Calu3 (cell line): ENCODE data around the gene IL36G. TPM values are rescaled to one million over a fixed set of nuclear protein-coding genes. Genes with fewer than 3 reads are reported as not detected.
A peak's percentile ranks its signal among the peaks of the same experiment; 100 is the strongest.

Source experiments
- BruUV-seq: library from RNA; stranded (reverse); fragments of 400-500 nt; replicated peaks from 2 replicates; lab custom pipeline; 2021; lab: Mats Ljungman, UMichigan
- CTCF ChIA-PET: fragments of 300-600 bp; sonication (Branson Sonifier 250); formaldehyde crosslinking; loops from one replicate; lab custom pipeline; 2022; ENCODE audit warnings: antibody characterized with exemption; lab: Charles Lee
- DNase-seq: peaks from one replicate; pipeline ENCODE4 v3.0.0; 2022
- H3K27ac Mint-ChIP-seq: one replicate; pipeline ENCODE4 v1.8.0; 2022; ENCODE audit warnings: mixed read lengths; ENCODE audit not compliant: unreplicated experiment
- H3K27me3 Mint-ChIP-seq: one replicate; pipeline ENCODE4 v1.8.0; 2022; ENCODE audit warnings: mixed read lengths; ENCODE audit not compliant: unreplicated experiment
- H3K36me3 Mint-ChIP-seq: one replicate; pipeline ENCODE4 v1.8.0; 2022; ENCODE audit warnings: mild to moderate bottlenecking, moderate library complexity, mixed read lengths; ENCODE audit not compliant: insufficient read depth, unreplicated experiment
- H3K4me1 Mint-ChIP-seq: one replicate; pipeline ENCODE4 v1.8.0; 2022; ENCODE audit warnings: mild to moderate bottlenecking, low read depth, mixed read lengths; ENCODE audit not compliant: unreplicated experiment
- H3K4me3 Mint-ChIP-seq: one replicate; pipeline ENCODE4 v1.8.0; 2022; ENCODE audit warnings: mild to moderate bottlenecking, low read depth, moderate library complexity, mixed read lengths; ENCODE audit not compliant: unreplicated experiment
- H3K9me3 Mint-ChIP-seq: one replicate; pipeline ENCODE4 v1.8.0; 2022; ENCODE audit warnings: low read depth, mixed read lengths; ENCODE audit not compliant: unreplicated experiment
- CTCF ChIP-seq: fragments of 200-600 bp; IDR thresholded peaks from one replicate; pipeline ENCODE4 v1.8.0; 2022; ENCODE audit warnings: antibody characterized with exemption; ENCODE audit not compliant: unreplicated experiment
- intact Hi-C: fragments of 100-400 bp; cut with micrococcal nuclease; formaldehyde crosslinking; loops from one replicate; pipeline ENCODE4 v1.10.0; 2022; ENCODE audit not compliant: unreplicated experiment
- total RNA-seq: library from RNA; stranded (reverse); gene quantifications from 2 replicates; pipeline ENCODE4 v1.2.3, GENCODE V29; 2022

The IL36G gene
- total RNA-seq, 1 experiment from 2014 or later: 0.38 TPM

GRCh38 chr2:112957511-112957910, 20.3 kb upstream of the IL36G start:
- CTCF ChIA-PET: no interaction called here
- no peak for DNase-seq
- BruUV-seq: no TSS peak
- no peaks in the 10 kb centered on the region for H3K9me3 Mint-ChIP-seq
- H3K4me3 Mint-ChIP-seq: no peak overlapping the region
- TF ChIP-seq CTCF: no peak
- H3K4me1 Mint-ChIP-seq: no peaks in the 10 kb centered on the region
- no peaks in the 10 kb centered on the region for H3K36me3 Mint-ChIP-seq
- H3K27ac Mint-ChIP-seq: no peak overlapping the region
- H3K27me3 Mint-ChIP-seq: no peaks in the 10 kb centered on the region
- intact Hi-C loops: loop anchor here (5.0 kb wide), 1 partner anchor 355 kb away; no protein-coding TSS in a partner anchor

GRCh38 chr2:112958428-112959108, 19.2 kb upstream of the IL36G start:
- no peaks in the 10 kb centered on the region for H3K9me3 Mint-ChIP-seq
- no peaks in the 10 kb centered on the region for H3K27me3 Mint-ChIP-seq
- H3K36me3 Mint-ChIP-seq: no peaks in the 10 kb centered on the region
- TF ChIP-seq CTCF: peak; percentile 71
- CTCF ChIA-PET: interaction anchor here (0.7 to 2.6 kb wide), 15 partner anchors 17 to 266 kb away, joined by 3 to 13 read pairs (median 4); partner anchors contain the start of gene IL1F10
- no peak overlapping the region for H3K27ac Mint-ChIP-seq
- BruUV-seq: no TSS peak
- no peaks in the 10 kb centered on the region for H3K4me1 Mint-ChIP-seq
- DNase-seq: peak; percentile 58
- intact Hi-C loops: loop anchor here (5.0 kb wide), 1 partner anchor 356 kb away; no protein-coding TSS in a partner anchor
- H3K4me3 Mint-ChIP-seq: no peak overlapping the region

GRCh38 chr2:112959109-112959812, 18.5 kb upstream of the IL36G start:
- CTCF ChIA-PET: interaction anchor here (0.6 to 2.6 kb wide), 16 partner anchors 17 to 267 kb away, joined by 3 to 13 read pairs (median 4); partner anchors contain the start of gene IL1F10
- no TSS peak for BruUV-seq
- H3K36me3 Mint-ChIP-seq: no peaks in the 10 kb centered on the region
- peak; percentile 43 for DNase-seq
- no peak overlapping the region for H3K27ac Mint-ChIP-seq
- H3K27me3 Mint-ChIP-seq: no peaks in the 10 kb centered on the region
- H3K4me3 Mint-ChIP-seq: no peak overlapping the region
- H3K4me1 Mint-ChIP-seq: no peaks in the 10 kb centered on the region
- no peak for TF ChIP-seq CTCF
- no peaks in the 10 kb centered on the region for H3K9me3 Mint-ChIP-seq
- intact Hi-C loops: loop anchor here (5.0 kb wide), 1 partner anchor 357 kb away; no protein-coding TSS in a partner anchor

- Mint-ChIP-seq H3K27ac (no peak overlapping the region), H3K4me1 (no peaks in the 10 kb centered on the region), H3K36me3 (no peaks in the 10 kb centered on the region), H3K27me3 (no peaks in the 10 kb centered on the region), H3K9me3 (no peaks in the 10 kb centered on the region), H3K4me3 (no peak overlapping the region)
- CTCF ChIA-PET: interaction anchor here (0.5 to 2.6 kb wide), 4 partner anchors 10 to 194 kb away, joined by 3 to 8 read pairs (median 3); no protein-coding TSS in a partner anchor
- intact Hi-C loops: no loop called here
- no peak for TF ChIP-seq CTCF
- peak; percentile 17 for DNase-seq
- BruUV-seq: no TSS peak
These were observed 17.5 kb upstream of the IL36G start for GRCh38 chr2:112960230-112960825.
